GM21390 (cell line): Measurements from ENCODE around the gene EXT2.

Experiments
- ATAC-seq: cut with Tn5 transposase; IDR thresholded peaks from one replicate; pipeline ENCODE4 v1.9.1; 2021; ENCODE audit not compliant: unreplicated experiment

EXT2 gene

DNA sequence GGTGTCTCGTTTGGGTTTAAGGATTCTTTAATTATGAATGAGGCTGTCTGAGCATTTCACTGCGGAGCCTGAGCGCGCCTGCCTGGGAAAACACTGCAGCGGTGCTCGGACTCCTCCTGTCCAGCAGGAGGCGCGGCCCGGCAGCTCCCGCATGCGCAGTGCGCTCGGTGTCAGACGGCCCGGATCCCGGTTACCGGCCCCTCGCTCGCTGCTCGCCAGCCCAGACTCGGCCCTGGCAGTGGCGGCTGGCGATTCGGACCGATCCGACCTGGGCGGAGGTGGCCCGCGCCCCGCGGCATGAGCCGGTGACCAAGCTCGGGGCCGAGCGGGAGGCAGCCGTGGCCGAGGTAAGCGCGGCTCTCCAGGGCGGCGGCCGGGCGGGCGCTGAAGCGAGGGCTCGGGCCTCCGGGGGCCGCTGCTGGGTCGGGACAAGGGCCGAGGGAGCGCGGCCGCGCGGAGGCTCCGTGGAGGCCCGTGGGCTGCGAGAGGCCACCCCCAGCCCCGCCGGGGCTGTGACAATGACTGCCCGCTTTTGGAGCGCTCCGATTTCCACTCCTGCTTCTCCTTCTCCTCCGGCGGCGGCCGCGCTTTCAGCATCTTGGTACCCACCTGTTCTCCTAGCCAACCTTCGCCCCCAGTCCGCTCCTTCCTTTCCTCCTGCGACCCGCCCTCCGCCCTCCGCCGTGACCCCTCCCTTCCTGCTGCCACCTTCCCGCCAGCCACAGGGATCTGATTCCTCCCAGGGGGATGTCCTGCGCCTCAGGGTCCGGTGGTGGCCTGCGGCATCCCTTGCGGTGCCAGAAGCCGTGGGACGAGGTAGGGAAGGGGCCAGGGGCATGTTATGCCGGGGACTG, at the start of gene EXT2:
Gene EXT2, plus strand, starts transcription at position 173 of the 854 bp plus-strand sequence. CDS start 12,035 bp downstream, outside the sequence.
- ATAC-seq: peak; percentile 92

DNA sequence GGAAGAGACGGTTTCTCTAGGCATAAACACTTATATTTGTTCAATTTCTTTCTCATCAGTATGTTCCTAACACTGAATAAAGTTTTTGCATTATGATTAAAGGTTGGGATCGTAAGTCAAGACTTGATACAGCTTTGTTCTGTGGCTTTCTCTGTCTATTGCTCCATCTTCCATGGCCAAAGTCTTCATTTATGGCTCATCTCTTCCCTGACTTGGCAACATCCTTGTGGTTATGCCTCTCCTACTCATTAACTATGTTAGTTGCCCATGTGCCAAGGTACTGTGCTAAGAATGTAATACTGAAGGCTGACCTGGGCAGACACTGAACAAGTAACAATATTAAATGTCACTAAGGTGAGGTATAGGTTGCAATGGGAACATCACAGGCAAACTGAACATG, 49.3 kb upstream of the EXT2 start:
- no peak for ATAC-seq

- ATAC-seq: no peak
Measured at GRCh38 chr11:44047298-44047697, 48.2 kb upstream of the EXT2 start.

DNA sequence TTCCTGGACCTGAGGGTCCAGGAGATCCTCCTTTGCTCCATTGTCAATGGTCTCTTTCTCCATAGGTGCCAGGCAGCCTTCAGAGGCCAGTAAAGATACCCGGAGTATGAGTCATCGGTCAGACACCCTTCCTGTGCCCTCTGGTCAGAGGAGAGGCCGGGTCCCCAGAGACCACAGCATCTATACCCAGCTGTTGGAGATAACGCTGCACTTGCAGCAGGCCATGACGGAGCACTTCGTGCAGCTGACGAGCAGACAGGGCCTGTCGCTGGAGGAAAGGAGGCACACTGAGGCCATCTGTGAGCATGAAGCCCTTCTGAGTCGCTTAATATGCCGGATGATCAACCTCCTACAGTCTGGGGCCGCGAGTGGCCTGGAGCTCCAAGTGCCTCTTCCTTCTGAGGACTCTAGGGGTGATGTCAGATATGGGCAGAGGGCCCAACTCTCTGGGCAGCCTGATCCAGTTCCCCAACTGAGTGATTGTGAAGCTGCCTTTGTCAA, 47.5 kb upstream of the EXT2 start, which contains the start of gene ACCSL:
Gene ACCSL, plus strand, starts transcription at position 51 of the 501 bp plus-strand sequence. Its CDS starts 56 bp downstream, at position 107.
- ATAC-seq: no peak

- no peak for ATAC-seq
Measured at GRCh38 chr11:44049832-44050231, 45.6 kb upstream of the EXT2 start.

DNA sequence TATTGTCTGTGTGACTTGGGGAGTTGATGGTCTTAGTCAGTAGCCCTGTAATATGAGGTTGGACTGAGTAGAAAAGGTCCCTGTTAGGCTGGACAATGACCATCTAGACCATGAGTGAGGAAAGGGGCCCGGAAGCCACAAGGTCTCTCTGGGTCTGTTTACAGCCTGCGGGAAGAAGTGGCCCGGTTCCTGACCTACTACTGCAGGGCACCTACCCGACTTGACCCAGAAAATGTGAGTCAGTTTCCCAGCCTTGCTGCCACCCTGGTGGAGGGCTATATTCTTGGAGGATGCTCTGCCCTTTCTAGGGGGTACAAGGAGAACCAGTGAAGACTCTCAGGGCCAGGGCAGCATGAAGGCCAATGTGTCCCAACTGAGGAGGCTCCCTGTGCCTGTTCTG, 44.3 kb upstream of the EXT2 start:
- no peak for ATAC-seq

- no peak for ATAC-seq
Measured at GRCh38 chr11:44057340-44057739, 38.1 kb upstream of the EXT2 start.

DNA sequence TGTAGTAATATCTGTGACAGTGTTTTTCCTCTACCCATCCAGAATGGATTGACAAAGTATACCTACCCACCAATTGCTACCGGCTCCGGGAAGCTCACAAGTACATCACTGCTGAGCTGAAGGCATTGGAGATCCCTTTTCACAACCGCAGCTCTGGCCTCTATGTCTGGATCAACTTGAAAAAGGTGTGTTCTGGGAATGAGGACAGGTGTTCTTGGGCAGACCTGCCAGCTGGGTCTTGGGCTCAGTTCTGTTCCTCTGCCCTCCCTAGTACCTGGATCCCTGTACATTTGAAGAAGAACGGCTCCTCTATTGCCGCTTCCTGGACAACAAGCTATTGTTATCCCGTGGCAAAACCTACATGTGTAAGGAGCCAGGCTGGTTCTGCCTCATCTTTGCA, 37.2 kb upstream of the EXT2 start:
- ATAC-seq: no peak

GRCh38 chr11:44065161-44065661, 30.3 kb upstream of the EXT2 start:
- no peak for ATAC-seq

DNA sequence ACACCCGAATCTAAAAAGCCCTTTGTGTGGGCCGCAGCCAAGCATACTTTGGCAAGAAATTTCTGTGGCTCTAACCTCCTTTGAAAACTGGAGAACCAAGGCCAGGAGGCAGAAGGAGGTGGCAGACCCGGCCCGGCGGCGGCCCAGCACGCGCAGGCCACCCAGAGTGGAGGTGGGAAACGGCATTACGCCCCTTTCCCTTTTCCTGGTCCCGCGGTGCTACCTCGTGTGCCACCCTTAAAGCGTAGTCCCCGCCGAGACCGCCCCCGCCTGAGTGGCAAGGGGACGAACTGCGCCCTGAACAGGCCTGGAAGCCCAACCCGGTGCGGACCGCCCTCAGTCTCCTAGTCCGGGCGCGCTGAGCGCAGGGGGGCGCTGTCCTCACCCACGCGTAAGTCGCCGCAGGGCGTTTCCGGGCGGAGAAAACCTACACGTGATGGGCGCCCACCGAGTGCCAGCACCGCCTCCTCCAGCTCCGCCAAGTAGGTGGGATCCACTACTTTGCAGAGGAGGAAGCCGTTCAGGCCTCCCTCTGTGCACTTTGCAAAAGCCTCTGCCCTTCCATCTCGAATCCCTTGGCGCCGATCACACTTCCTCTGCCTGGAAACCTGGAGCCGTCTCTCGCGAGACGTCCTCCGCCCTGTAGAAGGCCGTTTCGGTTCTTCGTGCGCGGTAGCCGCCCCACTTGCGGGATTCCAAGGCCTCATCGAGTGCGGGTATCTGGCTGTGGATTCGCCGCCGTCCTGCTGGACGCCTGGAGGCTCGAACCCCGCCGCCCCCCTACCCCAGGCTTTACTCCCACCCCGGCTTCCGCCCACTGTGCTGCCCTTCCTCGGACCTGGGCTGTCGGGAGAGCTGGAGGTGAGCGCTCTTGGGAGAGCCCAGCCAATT, 29.4 kb upstream of the EXT2 start, which contains the start of gene ACCS:
Gene ACCS, plus strand, starts transcription at position 430 of the 891 bp plus-strand sequence. CDS start 1,358 bp downstream, outside the sequence.
- ATAC-seq: peak; percentile 98

DNA sequence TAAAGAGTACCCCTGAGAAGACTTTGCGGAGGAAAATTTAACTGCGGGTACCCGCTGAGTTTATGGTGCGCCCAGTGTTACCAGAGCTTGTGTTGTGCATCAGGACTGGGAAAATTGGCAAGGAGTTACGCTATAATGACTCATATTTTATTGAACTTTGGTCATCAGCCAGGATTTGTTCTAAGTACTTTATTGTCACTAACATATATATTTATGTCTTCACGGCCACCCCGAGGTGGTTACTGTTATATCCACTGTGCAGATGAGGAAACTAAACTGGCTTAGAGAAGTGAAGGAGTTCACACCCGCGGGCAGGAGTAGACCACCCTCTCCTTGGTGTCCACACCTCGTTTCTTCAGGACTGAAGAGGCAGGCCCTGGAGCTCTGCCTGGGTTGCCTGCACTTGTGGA, 28.7 kb upstream of the EXT2 start:
- ATAC-seq: no peak

DNA sequence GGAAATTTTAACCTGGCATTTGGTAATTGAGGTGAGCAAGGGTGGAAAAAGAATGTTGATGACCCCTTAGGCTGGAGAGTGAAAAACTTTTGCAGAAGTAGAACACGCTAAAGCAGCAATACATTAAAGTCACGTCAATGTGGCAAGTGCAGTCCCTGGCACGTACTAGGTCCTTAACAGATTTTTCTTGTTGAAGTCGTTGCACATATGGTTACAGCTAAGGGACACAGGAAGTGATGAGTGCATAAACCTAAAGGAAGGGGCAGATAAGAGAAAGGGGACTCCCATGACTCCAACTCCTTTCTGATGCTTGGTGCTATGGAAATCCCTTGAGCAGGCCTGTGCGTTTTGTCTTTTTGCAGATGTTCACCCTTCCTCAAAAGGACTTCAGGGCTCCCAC, 28.2 kb upstream of the EXT2 start:
- no peak for ATAC-seq

- no peak for ATAC-seq
Measured at GRCh38 chr11:44068180-44068579, 27.3 kb upstream of the EXT2 start.

GRCh38 chr11:44071157-44071556, 24.3 kb upstream of the EXT2 start:
- ATAC-seq: no peak

- ATAC-seq: no peak
Measured at GRCh38 chr11:44072757-44073658, 22.5 kb upstream of the EXT2 start.

DNA sequence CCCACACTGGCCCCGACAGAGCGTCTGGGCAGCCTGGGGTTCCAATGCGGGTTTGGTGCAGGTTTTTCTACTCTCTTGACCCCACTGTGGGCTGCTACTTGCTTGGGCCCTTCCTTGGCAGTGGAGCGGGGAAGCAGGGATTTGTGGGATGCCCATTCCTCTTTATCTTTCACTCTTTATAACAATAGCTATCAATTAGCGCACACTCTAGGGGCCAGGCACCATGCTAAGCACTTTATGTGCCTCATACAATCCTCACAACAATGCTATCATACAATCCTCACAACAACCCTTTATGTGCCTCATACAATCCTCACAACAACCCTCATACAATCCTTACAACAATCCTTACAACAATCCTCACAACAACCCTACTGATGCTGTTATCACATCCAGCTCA, 16.7 kb upstream of the EXT2 start:
- no peak for ATAC-seq

DNA sequence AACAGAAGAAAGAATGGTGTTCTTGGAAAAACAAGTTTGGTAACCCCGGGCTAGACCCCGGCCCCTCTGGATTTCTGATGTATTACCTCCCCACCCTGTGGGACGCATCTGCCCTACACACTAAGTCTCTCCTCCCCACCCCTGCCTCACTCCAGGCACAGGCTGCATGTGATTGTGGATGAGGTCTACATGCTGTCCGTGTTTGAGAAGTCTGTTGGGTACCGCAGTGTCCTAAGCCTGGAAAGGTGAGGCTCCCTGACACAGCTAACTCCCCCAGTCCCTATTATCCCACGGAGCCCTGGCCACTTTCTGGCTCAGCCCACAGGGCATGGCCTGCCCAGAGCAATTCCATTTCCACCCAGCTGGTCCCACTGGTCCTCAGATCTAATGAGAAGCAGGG, 16.1 kb upstream of the EXT2 start:
- no peak for ATAC-seq

GRCh38 chr11:44080951-44081350, 14.5 kb upstream of the EXT2 start:
- no peak for ATAC-seq

DNA sequence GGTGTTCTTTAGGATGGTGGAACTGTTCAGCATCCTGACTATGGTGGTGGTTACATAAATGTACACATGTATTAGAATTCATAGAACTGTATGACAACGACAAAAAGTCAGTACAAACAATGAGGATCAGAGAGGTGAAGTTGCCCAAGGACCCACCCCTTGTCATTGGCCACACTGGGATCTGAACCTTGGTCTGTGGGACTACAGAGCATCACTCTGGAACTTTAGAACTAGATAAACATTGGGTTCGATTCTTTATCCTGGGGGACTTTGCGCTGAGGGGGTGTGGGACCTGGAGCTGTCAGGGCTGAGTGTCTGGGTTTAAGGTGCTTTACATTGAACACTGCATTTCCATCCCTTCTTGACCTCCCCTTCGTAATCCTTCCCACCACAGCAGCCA, 12.8 kb upstream of the EXT2 start:
- no peak for ATAC-seq

DNA sequence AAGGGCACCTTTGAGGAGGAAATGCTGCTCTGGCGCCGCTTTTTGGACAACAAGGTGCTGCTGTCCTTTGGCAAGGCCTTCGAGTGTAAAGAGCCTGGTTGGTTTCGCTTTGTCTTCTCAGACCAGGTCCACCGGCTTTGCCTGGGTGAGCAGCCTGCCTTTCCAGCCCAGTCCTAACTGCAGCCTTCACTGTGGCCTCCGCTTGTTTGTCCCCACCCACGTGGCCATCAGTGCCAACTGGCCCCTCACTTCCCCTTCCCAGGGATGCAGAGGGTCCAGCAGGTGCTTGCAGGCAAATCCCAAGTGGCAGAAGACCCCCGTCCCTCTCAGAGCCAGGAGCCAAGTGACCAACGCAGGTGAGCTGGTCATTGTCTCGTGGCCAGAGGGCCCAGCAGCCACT, 12.0 kb upstream of the EXT2 start:
- no peak for ATAC-seq
